CD4-positive, alpha-beta T cell (primary cell): Measurements from ENCODE around the gene ZNF516. TPM values are rescaled to one million over a fixed set of nuclear protein-coding genes. Genes with fewer than 3 reads are reported as not detected.
A peak's percentile ranks its signal among the peaks of the same experiment; 100 is the strongest.

Experiments
- ATAC-seq: fragments of 200-7000 bp; cut with Tn5 transposase; one replicate; pipeline ENCODE4 v1.10.0; 2022; ENCODE audit warnings: mild to moderate bottlenecking; ENCODE audit not compliant: poor library complexity
- CTCF ChIA-PET: fragments of 350-600 bp; sonication (Branson Sonifier 250); formaldehyde crosslinking; loops from one replicate; lab custom pipeline; 2021; ENCODE audit warnings: antibody characterized with exemption, inconsistent platforms; lab: Charles Lee
- POLR2A ChIA-PET: fragments of 350-600 bp; sonication (Branson Sonifier 250); formaldehyde crosslinking; loops from one replicate; lab custom pipeline; 2021; ENCODE audit warnings: antibody characterized with exemption, inconsistent platforms; lab: Charles Lee
- DNase-seq, 14 experiments: peaks; one replicate each; pipeline ENCODE4 v3.0.0-alpha.2; 2013 to 2020; ENCODE audit warnings: mixed read lengths in 2 of 14
- H3K27ac ChIP-seq, 2 donors: one replicate each; pipeline versions ENCODE4 v1.5.1 to v1.7.0; 2013; ENCODE audit warnings: low read length in 2 of 2, low read depth in 1 of 2, mild to moderate bottlenecking in 1 of 2
- H3K27me3 ChIP-seq, 2 experiments: 1 replicate in 1 of 2; 2 replicates in 1 of 2; pipeline versions ENCODE4 v1.6.1 to v1.7.0; 2013; ENCODE audit warnings: low read length in 2 of 2, control low read depth in 1 of 2, mild to moderate bottlenecking in 1 of 2, moderate library complexity in 1 of 2; ENCODE audit not compliant: insufficient read depth in 2 of 2, control insufficient read depth in 1 of 2
- H3K36me3 ChIP-seq: one replicate; pipeline ENCODE4 v1.6.1; 2013; ENCODE audit warnings: low read length, control low read depth; ENCODE audit not compliant: insufficient read depth
- H3K4me1 ChIP-seq: one replicate; pipeline ENCODE4 v1.6.1; 2013; ENCODE audit warnings: low read length, control low read depth; ENCODE audit not compliant: insufficient read depth
- H3K4me3 ChIP-seq: one replicate; pipeline ENCODE4 v1.5.1; 2013; ENCODE audit warnings: mild to moderate bottlenecking, low read length, moderate library complexity
- H3K9me3 ChIP-seq, 2 experiments: 1 replicate in 1 of 2; 2 replicates in 1 of 2; pipeline versions ENCODE4 v1.6.1 to v1.7.0; 2013; ENCODE audit warnings: low read length in 2 of 2, mild to moderate bottlenecking in 2 of 2, control low read depth in 1 of 2, moderate library complexity in 1 of 2; ENCODE audit not compliant: control insufficient read depth in 1 of 2, insufficient read depth in 1 of 2
- H3K27ac Mint-ChIP-seq: one replicate; pipeline ENCODE4 v1.8.0; 2020; ENCODE audit warnings: mixed read lengths
- H3K27me3 Mint-ChIP-seq: one replicate; pipeline ENCODE4 v1.8.0; 2021; ENCODE audit warnings: mixed read lengths
- H3K36me3 Mint-ChIP-seq: one replicate; pipeline ENCODE4 v1.8.0; 2021; ENCODE audit warnings: low read depth, mixed read lengths
- H3K4me1 Mint-ChIP-seq: one replicate; pipeline ENCODE4 v1.8.0; 2021; ENCODE audit warnings: low read depth, mixed read lengths
- H3K4me3 Mint-ChIP-seq: one replicate; pipeline ENCODE4 v1.8.0; 2020; ENCODE audit warnings: mild to moderate bottlenecking, mixed read lengths
- H3K9me3 Mint-ChIP-seq: one replicate; pipeline ENCODE4 v1.8.0; 2020; ENCODE audit warnings: mixed read lengths
- intact Hi-C, 2 experiments: fragments of 100-400 bp; cut with DNase I in 1 of 2; cut with micrococcal nuclease in 1 of 2; formaldehyde crosslinking; loops; one replicate each; pipeline versions ENCODE4 v1.15.1 to v1.9.0; 2023 to 2025; cut with DNase I, micrococcal nuclease
- total RNA-seq, 174 experiments: library from RNA in 2 of 174; stranded (reverse) in 2 of 174; gene quantifications; one replicate each; pipeline ENCODE4 v1.2.3 and lab custom pipeline; 2021 to 2026
- TF ChIP-seq, protein P1 (sequence below): fragments of 200-600 bp; IDR thresholded peaks from one replicate; pipeline ENCODE4 v1.8.0; 2022; ENCODE audit warnings: antibody characterized with exemption, mild to moderate bottlenecking

Gene ZNF516
- total RNA-seq, 2 experiments from 2014 or later, result 22.4 to 29.3 TPM

DNA sequence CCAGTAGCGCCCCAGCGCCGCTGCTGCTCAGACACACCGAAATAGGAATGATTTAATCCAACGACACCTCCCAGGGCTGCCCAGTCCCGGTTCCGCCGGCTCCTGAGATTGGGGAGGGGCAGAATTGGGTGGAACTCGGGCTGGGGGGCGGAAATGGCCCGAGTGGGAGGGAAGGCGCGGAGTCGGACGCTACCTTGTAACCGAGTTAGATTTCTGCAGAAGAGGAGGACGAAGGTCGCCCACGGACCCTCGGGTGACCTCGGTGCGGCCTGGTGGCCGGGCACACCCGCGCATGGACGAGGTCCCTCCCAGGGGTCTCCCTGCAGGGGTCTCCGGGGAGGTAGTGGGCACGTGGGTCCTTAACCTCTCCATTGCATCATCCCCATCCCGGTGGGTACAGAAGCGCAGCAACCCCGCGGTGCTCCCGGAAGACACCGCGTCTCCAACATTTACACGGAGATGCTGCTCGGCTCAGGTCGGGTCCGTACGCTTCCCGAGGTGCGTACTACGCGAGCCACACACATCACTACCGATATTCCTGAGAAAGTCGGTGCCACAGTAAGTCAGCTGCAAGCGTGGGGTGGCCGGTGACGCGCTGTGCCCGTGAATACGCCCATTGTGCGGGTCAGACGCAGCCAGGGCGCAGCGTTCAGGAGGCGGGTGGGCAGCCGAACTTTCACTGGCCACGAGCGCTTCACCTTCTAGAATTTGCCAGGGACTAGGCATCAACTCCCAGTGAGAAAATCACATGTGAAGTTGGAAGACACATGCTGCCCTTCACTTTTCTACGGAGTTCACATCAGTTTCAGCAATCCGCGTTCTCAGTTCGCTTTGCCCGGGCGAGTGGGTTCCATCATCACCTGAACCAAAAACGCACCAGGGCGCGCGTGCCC, 3.0 kb downstream of the ZNF516 start:
- Mint-ChIP-seq H3K4me1 (peaks cover 66% of the 10 kb centered on the region), H3K36me3 (peaks cover 31% of the 10 kb centered on the region), H3K27ac (peak overlapping the region; percentile 82), H3K27me3 (peaks cover 78% of the 10 kb centered on the region), H3K4me3 (peak overlapping the region; percentile 95), H3K9me3 (no peaks in the 10 kb centered on the region)
- peaks cover 13 to 24% of the 10 kb centered on the region in 2 experiments for H3K27me3 ChIP-seq
- H3K4me3 ChIP-seq, result peak overlapping the region; percentile 60
- peak in 9 of 14 experiments; percentile 13 to 53 (median 27) for DNase-seq
- peaks cover 0 to 22% of the 10 kb centered on the region in 2 experiments for H3K9me3 ChIP-seq
- CTCF ChIA-PET, result no interaction called here
- POLR2A ChIA-PET, result interaction anchor here (0.9 to 1.1 kb wide), 3 partner anchors 24 to 91 kb away, joined by 3 to 4 read pairs (median 4); no protein-coding TSS in a partner anchor
- peaks cover 36% of the 10 kb centered on the region for H3K4me1 ChIP-seq
- TF ChIP-seq, protein P1, sequence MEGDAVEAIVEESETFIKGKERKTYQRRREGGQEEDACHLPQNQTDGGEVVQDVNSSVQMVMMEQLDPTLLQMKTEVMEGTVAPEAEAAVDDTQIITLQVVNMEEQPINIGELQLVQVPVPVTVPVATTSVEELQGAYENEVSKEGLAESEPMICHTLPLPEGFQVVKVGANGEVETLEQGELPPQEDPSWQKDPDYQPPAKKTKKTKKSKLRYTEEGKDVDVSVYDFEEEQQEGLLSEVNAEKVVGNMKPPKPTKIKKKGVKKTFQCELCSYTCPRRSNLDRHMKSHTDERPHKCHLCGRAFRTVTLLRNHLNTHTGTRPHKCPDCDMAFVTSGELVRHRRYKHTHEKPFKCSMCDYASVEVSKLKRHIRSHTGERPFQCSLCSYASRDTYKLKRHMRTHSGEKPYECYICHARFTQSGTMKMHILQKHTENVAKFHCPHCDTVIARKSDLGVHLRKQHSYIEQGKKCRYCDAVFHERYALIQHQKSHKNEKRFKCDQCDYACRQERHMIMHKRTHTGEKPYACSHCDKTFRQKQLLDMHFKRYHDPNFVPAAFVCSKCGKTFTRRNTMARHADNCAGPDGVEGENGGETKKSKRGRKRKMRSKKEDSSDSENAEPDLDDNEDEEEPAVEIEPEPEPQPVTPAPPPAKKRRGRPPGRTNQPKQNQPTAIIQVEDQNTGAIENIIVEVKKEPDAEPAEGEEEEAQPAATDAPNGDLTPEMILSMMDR, result no peak
- intact Hi-C loops, result loop anchor here (2.0 to 10.0 kb wide), 4 partner anchors 41 to 1897 kb away; partner anchors contain the start of genes ZNF407 (in 2 of the 2) and ZNF236 (in 1 of the 2)
- peak overlapping the region in 1 of 2 donors; percentile 37 for H3K27ac ChIP-seq
- no peaks in the 10 kb centered on the region for H3K36me3 ChIP-seq
- peak; percentile 5 for ATAC-seq

DNA sequence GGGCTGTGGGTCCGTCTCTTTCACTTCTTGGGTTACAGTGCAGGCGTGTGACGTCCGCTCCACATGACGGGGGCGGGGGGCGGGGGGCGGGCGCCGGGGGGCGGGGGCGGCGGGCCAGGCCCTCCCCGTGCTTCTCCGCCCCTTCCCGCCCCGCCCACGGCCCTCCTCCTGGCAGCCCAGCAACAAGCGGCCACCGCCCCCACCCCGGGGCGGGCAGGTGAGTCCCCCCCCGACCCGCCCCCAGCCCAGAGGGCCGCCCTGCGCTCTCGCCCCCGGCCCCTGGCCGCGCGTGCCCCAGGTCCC, 3.6 kb downstream of the ZNF516 start:
- Mint-ChIP-seq H3K27ac (peak overlapping the region; percentile 82), H3K4me3 (peak overlapping the region; percentile 95), H3K27me3 (peaks cover 73% of the 10 kb centered on the region), H3K9me3 (no peaks in the 10 kb centered on the region), H3K4me1 (peaks cover 66% of the 10 kb centered on the region), H3K36me3 (peaks cover 31% of the 10 kb centered on the region)
- TF ChIP-seq, protein P1, result no peak
- H3K4me1 ChIP-seq, result peaks cover 36% of the 10 kb centered on the region
- H3K4me3 ChIP-seq, result peak overlapping the region; percentile 60
- H3K27ac ChIP-seq, result no peak overlapping the region
- ChIA-PET CTCF (no interaction called here), POLR2A (no interaction called here)
- H3K9me3 ChIP-seq, result peaks cover 0 to 22% of the 10 kb centered on the region in 2 experiments
- H3K36me3 ChIP-seq, result no peaks in the 10 kb centered on the region
- DNase-seq (peak; percentile 61 to 85 (median 76)), ATAC-seq (peak; percentile 21)
- peaks cover 13 to 24% of the 10 kb centered on the region in 2 experiments for H3K27me3 ChIP-seq
- intact Hi-C loops, result loop anchor here (2.0 to 10.0 kb wide), 3 partner anchors 223 to 1897 kb away; partner anchors contain the start of genes ZNF407 (in 2 of the 2) and ZNF236 (in 1 of the 2)

DNA sequence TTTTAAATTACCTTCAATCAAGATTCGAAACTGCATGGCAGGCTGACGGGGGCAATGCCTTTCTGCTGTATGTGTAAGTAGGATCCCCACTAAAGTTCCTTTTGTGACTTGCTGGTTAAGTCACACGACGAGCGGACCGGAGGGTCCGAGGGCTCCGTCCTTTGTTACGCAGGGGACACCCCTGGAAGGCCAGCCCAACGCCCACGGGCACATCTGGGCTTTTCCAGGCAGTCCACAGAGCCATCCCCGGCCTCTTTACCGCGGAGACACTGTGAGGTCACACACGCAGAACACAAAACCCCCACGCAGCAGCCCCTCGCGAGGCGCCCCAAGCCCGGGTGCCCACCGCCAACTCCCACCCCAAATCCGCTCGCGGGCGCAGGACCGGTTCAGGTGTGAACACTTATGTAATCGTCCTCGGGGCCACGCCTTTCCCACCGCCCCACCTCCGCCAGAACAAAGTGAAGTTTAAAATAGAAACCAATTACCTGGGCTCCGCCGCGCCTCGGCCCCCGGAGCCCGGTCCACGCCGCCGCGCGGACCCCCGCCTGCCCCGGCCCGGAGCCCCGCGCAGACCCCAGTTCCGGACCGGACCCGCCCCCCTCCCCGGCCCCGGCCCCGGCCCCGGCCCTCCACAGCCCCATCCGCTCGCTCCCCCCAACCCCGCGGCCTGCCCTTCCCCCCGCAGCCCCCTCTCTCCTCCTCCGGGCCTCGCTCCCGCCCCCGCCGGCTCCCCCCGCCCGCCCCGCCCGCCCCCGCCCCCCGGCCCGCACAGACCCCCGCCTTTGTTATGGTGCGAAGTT, 4.2 kb downstream of the ZNF516 start:
- H3K9me3 Mint-ChIP-seq, result no peaks in the 10 kb centered on the region
- H3K4me3 ChIP-seq, result peak overlapping the region; percentile 56
- TF ChIP-seq, protein P1, result no peak
- peaks cover 61% of the 10 kb centered on the region for H3K4me1 Mint-ChIP-seq
- peak; percentile 37 for ATAC-seq
- H3K27me3 Mint-ChIP-seq, result peaks cover 67% of the 10 kb centered on the region
- no peak overlapping the region for H3K27ac ChIP-seq
- DNase-seq, result peak in 13 of 14 experiments; percentile 32 to 80 (median 61)
- H3K4me3 Mint-ChIP-seq, result peak overlapping the region; percentile 91
- H3K27me3 ChIP-seq, result peaks cover 13 to 24% of the 10 kb centered on the region in 2 experiments
- intact Hi-C loops, result loop anchor here (2.0 to 10.0 kb wide), 3 partner anchors 224 to 1896 kb away; partner anchors contain the start of genes ZNF407 (in 2 of the 2) and ZNF236 (in 1 of the 2)
- H3K36me3 Mint-ChIP-seq, result peaks cover 27% of the 10 kb centered on the region
- H3K9me3 ChIP-seq, result peaks cover 0 to 18% of the 10 kb centered on the region in 2 experiments
- peak overlapping the region; percentile 85 for H3K27ac Mint-ChIP-seq
- H3K36me3 ChIP-seq, result no peaks in the 10 kb centered on the region
- POLR2A ChIA-PET, result interaction anchor here (0.7 to 1.3 kb wide), 3 partner anchors 10 to 40 kb away, joined by 3 to 4 read pairs (median 4); no protein-coding TSS in a partner anchor
- CTCF ChIA-PET, result interaction anchor here (1.3 kb wide), 1 partner anchor 67 kb away, joined by 4 read pairs; no protein-coding TSS in a partner anchor
- peaks cover 36% of the 10 kb centered on the region for H3K4me1 ChIP-seq
